ENCODE results near the gene CDC42EP3.

Gene CDC42EP3

DNA sequence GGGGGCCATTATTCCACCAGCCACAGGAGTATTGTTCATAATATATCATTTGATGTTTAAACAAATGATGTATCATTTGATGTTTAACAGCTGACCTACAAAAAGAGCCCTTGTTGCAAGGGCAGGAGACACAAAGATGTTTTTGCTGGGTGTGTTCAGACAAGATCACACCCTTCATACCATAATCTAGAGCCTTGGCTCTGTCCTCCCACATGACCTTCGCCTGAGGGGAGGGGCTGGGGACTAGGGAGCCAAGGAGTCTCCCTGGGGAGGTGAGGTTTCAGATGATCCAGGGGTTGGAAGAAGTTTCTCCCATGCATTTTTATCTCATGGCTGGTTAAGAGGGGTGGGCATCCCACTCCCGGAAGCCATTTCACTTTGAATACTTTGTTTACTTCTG, 33.5 kb downstream of the CDC42EP3 start:
- WGBS, 2 experiments: 81 to 86% methylated on average over 2 of the region's 2 CpGs
- no peaks in the 10 kb centered on the region for H3K4me1 ChIP-seq (ENCODE audit: control insufficient read depth, insufficient read depth, low read length)
- no peaks in the 10 kb centered on the region for H3K9me3 ChIP-seq (ENCODE audit: control insufficient read depth, low read length)
- H3K27me3 ChIP-seq (ENCODE audit: control insufficient read depth, insufficient read depth, low read length, poor library complexity, severe bottlenecking): no peaks in the 10 kb centered on the region
- H3K27ac ChIP-seq (ENCODE audit: insufficient read depth, low read depth, low read length, poor library complexity, severe bottlenecking): no peak overlapping the region
- no peak overlapping the region for H3K4me3 ChIP-seq (ENCODE audit: insufficient read depth, low read depth, low read length)
- H3K36me3 ChIP-seq (ENCODE audit: control insufficient read depth, insufficient read depth, low read length): no peaks in the 10 kb centered on the region

DNA sequence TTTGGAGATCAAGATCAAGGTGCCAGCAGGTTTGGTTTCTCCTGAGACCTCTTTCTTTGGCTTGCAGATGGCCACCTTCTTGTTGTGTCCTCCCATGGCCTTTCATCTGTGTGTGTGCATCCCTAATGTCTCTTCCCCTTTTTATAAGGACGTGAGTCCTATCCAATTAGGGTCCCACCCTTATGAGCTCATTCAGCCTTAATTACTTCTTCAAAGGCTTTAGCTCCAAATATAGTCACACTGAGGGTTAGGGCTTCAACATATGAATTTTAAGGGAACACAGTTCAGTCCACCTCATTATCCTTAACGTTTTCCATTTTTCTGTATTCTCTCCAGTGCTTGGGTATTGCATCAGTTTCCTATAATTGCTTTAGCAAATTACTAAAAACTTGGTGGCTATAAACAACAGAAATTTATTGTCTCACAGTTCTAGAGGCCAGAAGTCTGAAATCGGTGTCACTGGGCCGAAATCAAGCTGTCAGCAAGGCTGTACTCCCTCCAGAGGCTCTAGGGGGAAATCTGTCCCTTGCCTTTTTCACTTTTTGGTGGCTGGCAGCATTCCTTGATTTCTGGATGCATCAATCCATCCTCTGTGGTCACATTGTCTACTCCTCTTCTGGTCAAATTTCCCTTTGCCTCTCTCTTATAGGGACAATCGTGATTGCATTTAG, 34.1 kb downstream of the CDC42EP3 start:
- H3K4me3 ChIP-seq (ENCODE audit: insufficient read depth, low read depth, low read length): no peak overlapping the region
- H3K36me3 ChIP-seq (ENCODE audit: control insufficient read depth, insufficient read depth, low read length): no peaks in the 10 kb centered on the region
- no peak overlapping the region for H3K27ac ChIP-seq (ENCODE audit: insufficient read depth, low read depth, low read length, poor library complexity, severe bottlenecking)
- H3K4me1 ChIP-seq (ENCODE audit: control insufficient read depth, insufficient read depth, low read length): no peaks in the 10 kb centered on the region
- H3K9me3 ChIP-seq (ENCODE audit: control insufficient read depth, low read length): no peaks in the 10 kb centered on the region
- H3K27me3 ChIP-seq (ENCODE audit: control insufficient read depth, insufficient read depth, low read length, poor library complexity, severe bottlenecking): no peaks in the 10 kb centered on the region
- WGBS, 2 experiments: 89 to 92% methylated on average over 5 of the region's 5 CpGs

DNA sequence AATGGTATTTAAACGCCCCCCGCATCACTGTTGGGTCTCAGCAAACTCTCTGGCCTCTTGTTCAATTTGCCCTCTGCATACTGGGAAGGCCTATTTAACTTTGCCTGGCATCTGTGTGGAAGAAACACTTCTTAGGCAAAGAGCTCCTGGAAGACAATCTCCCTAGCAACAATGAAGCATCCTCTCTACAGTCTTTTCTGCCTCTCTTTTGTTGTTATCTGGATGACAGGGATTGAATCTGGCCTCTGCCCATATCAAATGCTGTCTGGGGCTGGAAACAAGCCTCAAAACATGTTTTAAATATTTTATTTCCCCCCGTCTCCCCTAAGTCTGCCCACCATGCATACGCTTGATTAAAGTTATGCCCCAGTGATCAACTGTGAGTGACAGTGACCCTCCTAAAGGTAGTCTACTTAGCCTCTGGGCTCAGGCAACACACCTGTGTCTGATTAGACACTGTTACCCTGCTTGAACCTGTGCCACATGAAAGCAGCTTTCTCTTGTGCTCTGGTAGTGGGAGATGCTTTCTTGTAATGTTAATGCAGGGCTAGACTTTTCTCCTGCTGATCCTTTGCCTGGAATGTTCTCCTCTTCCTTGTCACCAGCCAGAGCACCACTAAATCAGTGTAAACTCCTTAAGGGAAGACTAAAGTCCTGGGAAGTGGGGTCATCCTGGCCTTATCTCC, 34.9 kb downstream of the CDC42EP3 start:
- no peak overlapping the region for H3K27ac ChIP-seq (ENCODE audit: insufficient read depth, low read depth, low read length, poor library complexity, severe bottlenecking)

DNA sequence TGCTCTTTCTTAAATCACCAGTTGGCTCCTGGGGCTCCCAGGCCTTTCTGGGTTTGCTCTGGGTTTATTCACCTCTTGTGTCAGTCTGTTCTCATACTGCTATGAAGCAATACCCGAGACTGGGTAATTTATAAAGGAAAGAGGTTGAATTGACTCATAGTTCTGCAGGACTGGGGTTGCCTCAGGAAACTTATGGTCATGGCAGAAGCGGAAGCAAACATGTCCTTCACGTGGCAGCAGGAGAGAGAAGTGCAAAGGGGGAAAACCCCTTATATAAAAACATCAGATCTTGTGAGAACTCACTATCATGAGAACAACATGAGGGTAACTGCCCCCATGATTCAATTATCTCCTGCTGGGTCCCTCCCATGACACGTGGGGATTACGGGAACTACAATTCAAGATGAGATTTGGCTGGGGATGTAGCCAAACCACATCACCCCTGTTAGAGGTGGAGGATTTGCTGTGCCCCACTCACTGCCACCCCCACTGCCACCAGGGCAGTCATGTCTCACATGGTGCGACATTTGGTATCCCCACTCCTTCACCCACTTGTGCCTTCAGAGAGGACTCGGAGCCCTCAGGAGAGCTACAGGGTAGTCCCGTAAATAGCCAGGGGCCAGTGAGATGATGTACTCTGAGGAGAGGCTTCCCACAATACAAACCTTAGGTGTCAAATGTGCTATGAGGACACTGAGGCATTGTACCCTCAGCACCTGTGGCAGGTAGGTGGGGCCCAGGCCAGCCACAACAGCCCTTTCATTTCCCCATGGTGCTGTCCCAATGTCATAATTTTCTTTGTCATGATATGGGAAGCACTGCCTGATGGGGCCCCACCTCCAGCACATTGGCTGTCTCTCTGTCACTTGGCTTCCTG, 35.7 kb downstream of the CDC42EP3 start:
- 92 to 93% methylated on average over 8 of the region's 8 CpGs for WGBS, 2 experiments
- Histone ChIP-seq H3K4me3 (ENCODE audit: insufficient read depth, low read depth, low read length) (no peak overlapping the region), H3K36me3 (ENCODE audit: control insufficient read depth, insufficient read depth, low read length) (no peaks in the 10 kb centered on the region), H3K27ac (ENCODE audit: insufficient read depth, low read depth, low read length, poor library complexity, severe bottlenecking) (no peak overlapping the region), H3K4me1 (ENCODE audit: control insufficient read depth, insufficient read depth, low read length) (no peaks in the 10 kb centered on the region), H3K9me3 (ENCODE audit: control insufficient read depth, low read length) (no peaks in the 10 kb centered on the region), H3K27me3 (ENCODE audit: control insufficient read depth, insufficient read depth, low read length, poor library complexity, severe bottlenecking) (no peaks in the 10 kb centered on the region)

More for the DNA sequence above, 34.9 kb downstream of the CDC42EP3 start:
- WGBS, 2 experiments: 92 to 95% methylated on average over 4 of the region's 4 CpGs
- Histone ChIP-seq H3K36me3 (ENCODE audit: control insufficient read depth, insufficient read depth, low read length) (no peaks in the 10 kb centered on the region), H3K4me1 (ENCODE audit: control insufficient read depth, insufficient read depth, low read length) (no peaks in the 10 kb centered on the region), H3K4me3 (ENCODE audit: insufficient read depth, low read depth, low read length) (no peak overlapping the region), H3K9me3 (ENCODE audit: control insufficient read depth, low read length) (no peaks in the 10 kb centered on the region), H3K27me3 (ENCODE audit: control insufficient read depth, insufficient read depth, low read length, poor library complexity, severe bottlenecking) (no peaks in the 10 kb centered on the region)

DNA sequence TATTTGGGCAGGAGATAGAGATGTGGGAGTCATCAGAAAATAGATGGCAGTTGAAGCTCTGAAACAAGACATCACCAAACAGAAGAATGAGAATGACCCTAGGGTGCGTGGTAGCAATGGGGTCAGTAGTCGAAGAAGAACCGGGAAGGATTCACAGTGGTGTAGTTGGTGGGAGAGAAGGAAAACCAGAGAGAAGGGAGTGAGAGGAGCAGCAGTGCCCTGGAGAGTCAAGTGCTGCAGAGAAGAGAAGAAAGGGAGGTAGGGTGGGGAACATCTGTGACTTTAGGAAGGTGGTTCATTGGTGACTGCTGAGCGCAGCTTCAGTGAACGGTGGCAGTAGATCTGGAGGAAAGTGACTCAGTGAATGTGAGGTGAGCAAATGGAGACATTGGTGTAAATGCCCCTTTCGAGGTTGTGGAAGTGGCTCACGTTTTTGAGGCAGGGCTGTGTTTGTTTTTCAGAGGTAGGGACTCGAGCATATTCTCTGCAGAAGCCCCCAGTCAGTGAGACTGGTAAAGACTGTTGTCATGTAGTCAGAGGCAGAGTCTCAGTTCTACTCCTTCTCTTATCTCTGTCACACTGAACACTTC, 36.4 kb downstream of the CDC42EP3 start:
- WGBS, 2 experiments: 90 to 92% methylated on average over 8 of the region's 8 CpGs
- Histone ChIP-seq H3K4me1 (ENCODE audit: control insufficient read depth, insufficient read depth, low read length) (no peaks in the 10 kb centered on the region), H3K27ac (ENCODE audit: insufficient read depth, low read depth, low read length, poor library complexity, severe bottlenecking) (no peak overlapping the region), H3K36me3 (ENCODE audit: control insufficient read depth, insufficient read depth, low read length) (no peaks in the 10 kb centered on the region), H3K4me3 (ENCODE audit: insufficient read depth, low read depth, low read length) (no peak overlapping the region), H3K27me3 (ENCODE audit: control insufficient read depth, insufficient read depth, low read length, poor library complexity, severe bottlenecking) (no peaks in the 10 kb centered on the region), H3K9me3 (ENCODE audit: control insufficient read depth, low read length) (no peaks in the 10 kb centered on the region)

DNA sequence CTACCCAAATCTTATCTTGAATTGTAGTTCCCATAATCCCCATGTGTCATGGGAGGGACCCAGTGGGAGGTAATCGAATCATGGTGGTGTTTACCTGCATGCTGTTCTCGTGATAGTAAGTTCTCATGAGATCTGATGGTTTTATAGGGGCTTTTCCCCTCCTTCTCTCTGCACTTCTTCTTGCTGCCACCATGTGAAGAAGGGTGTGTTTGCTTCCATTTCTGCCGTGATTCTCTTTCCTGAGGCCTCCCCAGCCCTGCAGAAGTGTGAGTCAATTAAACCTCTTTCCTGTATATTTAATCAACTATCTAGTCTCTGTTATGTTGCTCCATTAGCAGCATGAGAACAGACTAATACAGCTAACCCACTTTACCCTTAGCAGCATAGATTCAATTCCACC, 37.6 kb downstream of the CDC42EP3 start:
- WGBS, 2 experiments: 93 to 96% methylated on average over 3 of the region's 3 CpGs
- no peak overlapping the region for H3K4me3 ChIP-seq (ENCODE audit: insufficient read depth, low read depth, low read length)
- H3K27ac ChIP-seq (ENCODE audit: insufficient read depth, low read depth, low read length, poor library complexity, severe bottlenecking): no peak overlapping the region
- no peaks in the 10 kb centered on the region for H3K9me3 ChIP-seq (ENCODE audit: control insufficient read depth, low read length)
- H3K36me3 ChIP-seq (ENCODE audit: control insufficient read depth, insufficient read depth, low read length): no peaks in the 10 kb centered on the region
- no peaks in the 10 kb centered on the region for H3K27me3 ChIP-seq (ENCODE audit: control insufficient read depth, insufficient read depth, low read length, poor library complexity, severe bottlenecking)
- H3K4me1 ChIP-seq (ENCODE audit: control insufficient read depth, insufficient read depth, low read length): no peaks in the 10 kb centered on the region

DNA sequence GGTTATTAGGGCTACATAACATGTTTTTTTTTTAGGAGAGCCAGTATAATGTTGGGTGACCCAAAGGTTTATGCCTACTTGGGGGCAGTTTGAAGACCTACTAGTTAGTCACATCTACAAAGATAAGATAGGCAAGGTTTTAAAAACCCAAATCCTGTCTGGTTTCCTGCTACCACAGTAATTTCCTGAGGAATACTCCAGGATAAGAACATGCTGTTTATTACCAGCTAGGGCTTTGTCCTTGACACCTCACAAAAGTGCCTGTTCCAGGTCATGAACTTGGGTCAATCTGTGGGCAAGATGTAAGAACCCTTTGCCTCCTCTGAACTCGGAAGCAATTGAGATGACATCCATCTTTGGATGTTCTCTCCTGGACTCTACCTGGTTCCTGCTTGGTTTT, 38.2 kb downstream of the CDC42EP3 start:
- Histone ChIP-seq H3K9me3 (ENCODE audit: control insufficient read depth, low read length) (no peaks in the 10 kb centered on the region), H3K4me1 (ENCODE audit: control insufficient read depth, insufficient read depth, low read length) (no peaks in the 10 kb centered on the region), H3K27me3 (ENCODE audit: control insufficient read depth, insufficient read depth, low read length, poor library complexity, severe bottlenecking) (no peaks in the 10 kb centered on the region), H3K27ac (ENCODE audit: insufficient read depth, low read depth, low read length, poor library complexity, severe bottlenecking) (no peak overlapping the region), H3K36me3 (ENCODE audit: control insufficient read depth, insufficient read depth, low read length) (no peaks in the 10 kb centered on the region), H3K4me3 (ENCODE audit: insufficient read depth, low read depth, low read length) (no peak overlapping the region)
- WGBS, 2 experiments: 88 to 91% methylated on average over 1 of the region's 1 CpG

DNA sequence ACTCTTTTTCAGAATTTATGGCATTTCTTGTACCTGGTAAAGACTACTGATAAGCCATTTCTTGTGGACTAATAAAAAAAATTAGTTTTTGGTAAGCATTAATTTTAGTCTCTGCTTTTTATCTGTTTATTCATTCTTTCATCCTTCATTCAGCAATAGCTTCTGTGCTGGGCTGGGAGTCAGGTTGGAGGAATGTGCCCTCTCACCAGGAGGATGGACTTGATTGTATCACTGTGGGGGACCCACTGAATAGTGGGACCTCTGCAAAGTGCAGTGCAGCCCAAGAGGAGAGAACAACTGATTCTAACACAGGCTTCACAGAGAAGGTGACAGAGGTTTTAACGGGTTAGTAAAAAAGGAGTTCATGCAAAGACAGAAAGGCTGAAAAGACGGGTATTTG, 39.1 kb downstream of the CDC42EP3 start:
- no peaks in the 10 kb centered on the region for H3K27me3 ChIP-seq (ENCODE audit: control insufficient read depth, insufficient read depth, low read length, poor library complexity, severe bottlenecking)
- no peak overlapping the region for H3K27ac ChIP-seq (ENCODE audit: insufficient read depth, low read depth, low read length, poor library complexity, severe bottlenecking)
- H3K36me3 ChIP-seq (ENCODE audit: control insufficient read depth, insufficient read depth, low read length): no peaks in the 10 kb centered on the region
- 88 to 89% methylated on average over 2 of the region's 2 CpGs for WGBS, 2 experiments
- no peaks in the 10 kb centered on the region for H3K4me1 ChIP-seq (ENCODE audit: control insufficient read depth, insufficient read depth, low read length)
- no peak overlapping the region for H3K4me3 ChIP-seq (ENCODE audit: insufficient read depth, low read depth, low read length)
- H3K9me3 ChIP-seq (ENCODE audit: control insufficient read depth, low read length): no peaks in the 10 kb centered on the region

DNA sequence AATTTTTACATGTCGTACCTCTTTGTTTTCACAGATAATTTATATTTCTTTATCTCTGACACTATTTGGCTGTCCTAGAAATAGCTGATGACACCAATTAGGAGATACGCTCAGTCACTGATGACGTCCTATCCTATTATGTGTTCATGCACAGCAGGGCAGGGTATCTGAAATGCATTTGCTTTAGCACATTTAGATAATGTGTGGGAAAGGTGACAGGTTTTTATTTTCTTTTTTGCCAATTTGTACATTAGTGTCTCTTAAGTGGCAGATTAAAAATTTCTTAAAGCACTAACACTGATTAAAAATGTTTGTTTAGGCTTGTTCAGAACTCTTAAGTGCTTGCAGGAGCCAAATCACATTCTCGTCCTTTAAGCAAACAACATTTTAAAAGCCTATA, 39.7 kb downstream of the CDC42EP3 start:
- no peaks in the 10 kb centered on the region for H3K27me3 ChIP-seq (ENCODE audit: control insufficient read depth, insufficient read depth, low read length, poor library complexity, severe bottlenecking)
- 92 to 96% methylated on average over 3 of the region's 4 CpGs for WGBS, 2 experiments

DNA sequence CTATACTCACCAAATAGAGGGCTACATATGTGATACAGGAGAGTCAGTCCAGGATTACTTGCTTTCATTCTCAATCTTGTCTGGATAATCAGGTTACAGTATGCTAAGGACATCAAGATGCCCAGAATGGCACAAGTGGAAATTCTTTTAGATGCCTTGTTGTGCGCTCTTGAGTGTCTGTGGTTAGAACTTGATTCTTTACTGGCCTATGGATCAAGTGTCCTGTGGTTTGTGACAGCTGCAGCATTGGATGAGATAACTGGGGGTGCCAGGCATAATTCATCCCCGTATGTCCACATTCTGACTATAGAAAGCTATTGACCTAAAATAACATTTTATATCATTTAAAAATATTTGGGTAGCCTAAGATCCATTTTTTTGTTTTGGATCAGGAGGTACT, 40.1 kb downstream of the CDC42EP3 start:
- H3K9me3 ChIP-seq (ENCODE audit: control insufficient read depth, low read length): no peaks in the 10 kb centered on the region
- H3K27ac ChIP-seq (ENCODE audit: insufficient read depth, low read depth, low read length, poor library complexity, severe bottlenecking): no peak overlapping the region
- WGBS, 2 experiments: 88 to 96% methylated on average over 1 to 2 of the region's 2 CpGs
- H3K36me3 ChIP-seq (ENCODE audit: control insufficient read depth, insufficient read depth, low read length): no peaks in the 10 kb centered on the region
- no peaks in the 10 kb centered on the region for H3K4me1 ChIP-seq (ENCODE audit: control insufficient read depth, insufficient read depth, low read length)
- H3K4me3 ChIP-seq (ENCODE audit: insufficient read depth, low read depth, low read length): no peak overlapping the region
- H3K27me3 ChIP-seq (ENCODE audit: control insufficient read depth, insufficient read depth, low read length, poor library complexity, severe bottlenecking): no peaks in the 10 kb centered on the region

More for the DNA sequence above, 39.7 kb downstream of the CDC42EP3 start:
- Histone ChIP-seq H3K27ac (ENCODE audit: insufficient read depth, low read depth, low read length, poor library complexity, severe bottlenecking) (no peak overlapping the region), H3K9me3 (ENCODE audit: control insufficient read depth, low read length) (no peaks in the 10 kb centered on the region), H3K36me3 (ENCODE audit: control insufficient read depth, insufficient read depth, low read length) (no peaks in the 10 kb centered on the region), H3K4me1 (ENCODE audit: control insufficient read depth, insufficient read depth, low read length) (no peaks in the 10 kb centered on the region), H3K4me3 (ENCODE audit: insufficient read depth, low read depth, low read length) (no peak overlapping the region)
